SK-N-SH (cell line): Measurements from ENCODE around the gene ITIH6. TPM values are rescaled to one million over a fixed set of nuclear protein-coding genes. Genes with fewer than 3 reads are reported as not detected.
"Not testable (repeated sequence)": the region's sequence is repeated elsewhere in the genome, so short reads cannot be mapped to it uniquely, and the experiment has no call there.

Experiments
- CTCF ChIA-PET: fragments of 300-600, 350-600 bp; formaldehyde crosslinking; extraction: SDS; loops from one replicate; lab custom pipeline; 2021; lab: Yijun Ruan, JAX
- POLR2A ChIA-PET: fragments of 350-600 bp; sonication (Branson Sonifier 250); formaldehyde crosslinking; extraction: SDS; loops from one replicate; lab custom pipeline; 2020; ENCODE audit warnings: antibody characterized with exemption, inconsistent platforms; lab: Yijun Ruan, JAX
- DNase-seq: peaks from one replicate; pipeline ENCODE4 v3.0.0; 2012
- H2AFZ ChIP-seq: fragments of 200-600 bp; sonication (generic); 2 replicates; pipeline ENCODE4 v1.8.1; 2016; ENCODE audit warnings: antibody characterized with exemption, mild to moderate bottlenecking, low read depth
- H3F3A ChIP-seq: fragments of 200-600 bp; sonication (generic); replicated peaks from 2 replicates; pipeline ENCODE3; 2016; ENCODE audit warnings: antibody characterized with exemption, mild to moderate bottlenecking; ENCODE audit not compliant: insufficient read depth
- H3K27ac ChIP-seq, 2 experiments: fragments of 200-500 bp in 1 of 2; fragments of 200-600 bp in 1 of 2; sonication (Bioruptor generic) in 1 of 2; sonication (generic), shearing (Covaris generic) in 1 of 2; 2 replicates each; pipeline versions ENCODE4 v1.5.1 to v1.6.1; 2014 to 2016; ENCODE audit warnings: low read depth in 2 of 2, inconsistent platforms in 1 of 2, low read length in 1 of 2, mild to moderate bottlenecking in 1 of 2, mixed read lengths in 1 of 2
- H3K27me3 ChIP-seq: fragments of 200-600 bp; sonication (generic), shearing (Covaris generic); 2 replicates; pipeline ENCODE4 v1.6.1; 2016; ENCODE audit warnings: mixed run types; ENCODE audit not compliant: insufficient read depth
- H3K36me3 ChIP-seq, 2 experiments: fragments of 200-500 bp in 1 of 2; fragments of 200-600 bp in 1 of 2; sonication (Bioruptor generic) in 1 of 2; sonication (generic) in 1 of 2; replicated peaks in 1 of 2; 2 replicates each; pipeline versions ENCODE3 to v1.5.1; 2014 to 2016; ENCODE audit warnings: low read length in 1 of 2, mild to moderate bottlenecking in 1 of 2; ENCODE audit not compliant: insufficient read depth in 2 of 2, control insufficient read depth in 1 of 2
- H3K4me1 ChIP-seq, 2 experiments: fragments of 200-500 bp in 1 of 2; fragments of 200-600 bp in 1 of 2; sonication (Bioruptor generic) in 1 of 2; sonication (generic), shearing (Covaris generic) in 1 of 2; 2 replicates each; pipeline versions ENCODE4 v1.5.1 to v1.6.1; 2014 to 2016; ENCODE audit warnings: low read depth in 1 of 2, low read length in 1 of 2, mixed run types in 1 of 2; ENCODE audit not compliant: insufficient read depth in 2 of 2, control insufficient read depth in 1 of 2
- H3K4me2 ChIP-seq: fragments of 200-600 bp; sonication (generic), shearing (Covaris generic); 2 replicates; pipeline ENCODE4 v1.6.1; 2017; ENCODE audit warnings: mixed run types
- H3K4me3 ChIP-seq, 2 experiments: fragments of 200-500 bp in 1 of 2; fragments of 200-600 bp in 1 of 2; sonication (Bioruptor generic) in 1 of 2; sonication (generic), shearing (Covaris generic) in 1 of 2; 2 replicates each; pipeline versions ENCODE4 v1.5.1 to v1.8.1; 2014 to 2016; ENCODE audit warnings: low read depth in 2 of 2, inconsistent platforms in 1 of 2, low read length in 1 of 2, mild to moderate bottlenecking in 1 of 2, mixed read lengths in 1 of 2, moderate library complexity in 1 of 2
- H3K79me2 ChIP-seq: fragments of 200-600 bp; sonication (generic); 2 replicates; pipeline ENCODE4 v1.8.1; 2017; ENCODE audit warnings: mild to moderate bottlenecking; ENCODE audit not compliant: insufficient read depth
- H3K9ac ChIP-seq: fragments of 200-600 bp; sonication (generic); 2 replicates; pipeline ENCODE4 v1.6.1; 2017; ENCODE audit warnings: mixed run types
- H3K9me2 ChIP-seq: fragments of 200-600 bp; sonication (generic); 2 replicates; pipeline ENCODE4 v1.6.1; 2017; ENCODE audit warnings: mixed run types
- H3K9me3 ChIP-seq: fragments of 200-600 bp; sonication (generic); 2 replicates; pipeline ENCODE4 v1.6.1; 2017; ENCODE audit warnings: mixed run types, mild to moderate bottlenecking, moderate library complexity
- H4K20me1 ChIP-seq: fragments of 200-600 bp; sonication (generic); 2 replicates; pipeline ENCODE4 v1.6.1; 2017; ENCODE audit warnings: mild to moderate bottlenecking, mixed run types; ENCODE audit not compliant: insufficient read depth
- CHD2 ChIP-seq: fragments of 150-350 bp; IDR thresholded peaks from 2 replicates; pipeline ENCODE4 v1.6.1; 2018; ENCODE audit warnings: low read length; ENCODE audit not compliant: partially characterized antibody
- ELF1 ChIP-seq: IDR thresholded peaks from 2 replicates; pipeline ENCODE4 v1.4.0; 2012
- EP300 ChIP-seq, 2 experiments: IDR thresholded peaks; 2 replicates each; pipeline versions ENCODE4 v1.4.0 to v1.6.1; 2012; ENCODE audit warnings: borderline replicate concordance in 1 of 2, low read depth in 1 of 2, low read length in 1 of 2
- FOSL2 ChIP-seq: IDR thresholded peaks from 2 replicates; pipeline ENCODE4 v1.4.0; 2012; ENCODE audit warnings: low read depth, mild to moderate bottlenecking, moderate library complexity, borderline replicate concordance
- FOXJ3 ChIP-seq: sonication (generic); formaldehyde crosslinking; IDR thresholded peaks from 2 replicates; pipeline ENCODE4 v1.5.1; 2020; ENCODE audit warnings: mild to moderate bottlenecking, missing genetic modification reagents
- FOXM1 ChIP-seq: IDR thresholded peaks from 2 replicates; pipeline ENCODE4 v1.4.0; 2012; ENCODE audit warnings: low read depth, mild to moderate bottlenecking
- GATA2 ChIP-seq: sonication (generic); formaldehyde crosslinking; IDR thresholded peaks from 2 replicates; pipeline ENCODE4 v1.5.0; 2020; ENCODE audit warnings: mild to moderate bottlenecking, missing genetic modification reagents
- MEF2A ChIP-seq: IDR thresholded peaks from 2 replicates; pipeline ENCODE4 v1.4.0; 2012; ENCODE audit warnings: low read depth, borderline replicate concordance
- MXI1 ChIP-seq: IDR thresholded peaks from 2 replicates; pipeline ENCODE4 v1.6.1; 2012; ENCODE audit warnings: mild to moderate bottlenecking, low read depth, low read length, improper control_type of control experiment
- NFIC ChIP-seq: IDR thresholded peaks from 2 replicates; pipeline ENCODE4 v1.4.0; 2012; ENCODE audit warnings: borderline replicate concordance
- NRF1 ChIP-seq: IDR thresholded peaks from 2 replicates; pipeline ENCODE4 v1.6.1; 2012; ENCODE audit warnings: low read depth, mild to moderate bottlenecking, low read length
- POLR2AphosphoS5 ChIP-seq: IDR thresholded peaks from 2 replicates; pipeline ENCODE4 v1.6.1; 2012; ENCODE audit warnings: low read depth, low read length
- RCOR1 ChIP-seq: fragments of 150-350 bp; IDR thresholded peaks from 2 replicates; pipeline ENCODE4 v1.6.1; 2017; ENCODE audit warnings: antibody characterized with exemption, low read length
- RFX5 ChIP-seq: IDR thresholded peaks from 2 replicates; pipeline ENCODE4 v1.6.1; 2012; ENCODE audit warnings: mild to moderate bottlenecking, improper control_type of control experiment, low read length
- RXRA ChIP-seq: IDR thresholded peaks from 2 replicates; pipeline ENCODE4 v1.4.0; 2012; ENCODE audit warnings: low read depth, mild to moderate bottlenecking, borderline replicate concordance
- SMC3 ChIP-seq: IDR thresholded peaks from 2 replicates; pipeline ENCODE4 v1.6.1; 2012; ENCODE audit warnings: low read depth, low read length, improper control_type of control experiment
- TAF1 ChIP-seq: IDR thresholded peaks from 2 replicates; pipeline ENCODE4 v1.6.1; 2012; ENCODE audit warnings: low read depth, mild to moderate bottlenecking, low read length, moderate library complexity, borderline replicate concordance
- YY1 ChIP-seq: IDR thresholded peaks from 2 replicates; pipeline ENCODE4 v1.4.0; 2012; ENCODE audit warnings: low read depth, mild to moderate bottlenecking
- WGBS: methylation state at CpG from one replicate; pipeline ENCODE4 v1.1.6; 2017; ENCODE audit warnings: low lambda C conversion rate; 5-methylcytosine and 5-hydroxymethylcytosine counted together
- polyA plus RNA-seq, 3 experiments: library from polyadenylated mRNA; depleted of rRNA; stranded (reverse); fragments of >200 nt; gene quantifications; 2 replicates each; pipeline ENCODE4 v1.2.3, GENCODE V29; 2012
- TF ChIP-seq, protein P1 (sequence below): IDR thresholded peaks from 2 replicates; pipeline ENCODE4; 2012
- TF ChIP-seq, protein P2 (sequence below): fragments of 150-350 bp; IDR thresholded peaks from 2 replicates; pipeline ENCODE4 v1.6.1; 2017; ENCODE audit warnings: antibody characterized with exemption, low read length, low read depth, borderline replicate concordance
- TF ChIP-seq, protein P3 (sequence below): IDR thresholded peaks from 2 replicates; pipeline ENCODE4 v1.4.0; 2012; ENCODE audit warnings: low read depth

The ITIH6 gene
- polyA plus RNA-seq, 1 of the 3 experiments (the other 2 are of a cell fraction), result not detected

DNA sequence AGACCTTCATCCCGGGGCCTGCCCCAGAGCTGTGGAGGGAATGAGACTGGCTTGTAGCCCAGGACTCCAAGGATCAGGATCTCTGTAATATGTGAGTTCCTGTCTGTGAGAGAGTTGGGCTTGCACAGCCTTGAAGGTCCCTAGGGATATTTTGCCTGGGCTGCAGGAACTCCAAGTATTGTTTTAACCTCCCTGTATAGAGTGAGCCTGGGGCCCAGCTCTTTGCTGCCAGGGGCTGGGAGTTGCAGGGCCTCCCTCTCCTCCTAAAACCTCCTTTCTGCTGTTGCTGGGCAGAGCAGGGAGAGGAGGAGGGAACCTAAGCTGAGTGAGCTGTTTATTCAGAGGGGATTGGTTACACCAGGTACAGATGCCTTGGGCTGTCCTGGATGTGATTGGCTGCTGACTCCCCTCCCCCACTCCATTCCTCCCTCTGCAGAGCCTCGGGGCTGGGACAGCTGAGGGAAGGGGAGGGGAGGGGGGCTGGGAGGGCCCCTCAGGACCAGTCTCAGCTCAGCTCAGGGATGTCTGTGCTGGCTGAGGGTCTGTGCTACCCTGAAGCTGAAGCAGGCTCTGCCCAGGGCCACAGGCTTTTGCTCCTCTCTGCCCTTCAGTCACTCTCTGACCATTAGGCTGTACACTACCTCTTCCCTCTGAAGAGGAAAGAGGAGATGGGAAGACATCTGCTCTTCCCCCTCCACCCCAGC is 23.5 kb downstream of the ITIH6 start:
- H4K20me1 ChIP-seq, H3F3A ChIP-seq, H3K9me3 ChIP-seq, H3K79me2 ChIP-seq, H3K9me2 ChIP-seq, CTCF ChIA-PET, H3K9ac ChIP-seq, H3K27me3 ChIP-seq, H3K36me3 ChIP-seq, H3K4me3 ChIP-seq, H2AFZ ChIP-seq, POLR2A ChIA-PET, H3K4me2 ChIP-seq: not testable (repeated sequence)
- 0% methylated on average over 1 of the region's 2 CpGs for WGBS
- TF ChIP-seq EP300 (IDR thresholded peaks at IDR 0.05; ENCODE audit: borderline replicate concordance in 1 of 2, low read depth in 1 of 2, low read length in 1 of 2) (peak in 1 of 2 experiments; percentile 42; a peak in 1 of 4 replicates), RFX5 (peak; percentile 80; the same call in 1 of the 2 replicates)
- H3K27ac ChIP-seq, result peak overlapping the region in 1 of 2 experiments; percentile 85; a peak in 2 of 4 replicates
- peaks cover 0 to 14% of the 10 kb centered on the region in 2 experiments; a peak in 1 of 4 replicates for H3K4me1 ChIP-seq
- DNase-seq, result peak; percentile 38

DNA sequence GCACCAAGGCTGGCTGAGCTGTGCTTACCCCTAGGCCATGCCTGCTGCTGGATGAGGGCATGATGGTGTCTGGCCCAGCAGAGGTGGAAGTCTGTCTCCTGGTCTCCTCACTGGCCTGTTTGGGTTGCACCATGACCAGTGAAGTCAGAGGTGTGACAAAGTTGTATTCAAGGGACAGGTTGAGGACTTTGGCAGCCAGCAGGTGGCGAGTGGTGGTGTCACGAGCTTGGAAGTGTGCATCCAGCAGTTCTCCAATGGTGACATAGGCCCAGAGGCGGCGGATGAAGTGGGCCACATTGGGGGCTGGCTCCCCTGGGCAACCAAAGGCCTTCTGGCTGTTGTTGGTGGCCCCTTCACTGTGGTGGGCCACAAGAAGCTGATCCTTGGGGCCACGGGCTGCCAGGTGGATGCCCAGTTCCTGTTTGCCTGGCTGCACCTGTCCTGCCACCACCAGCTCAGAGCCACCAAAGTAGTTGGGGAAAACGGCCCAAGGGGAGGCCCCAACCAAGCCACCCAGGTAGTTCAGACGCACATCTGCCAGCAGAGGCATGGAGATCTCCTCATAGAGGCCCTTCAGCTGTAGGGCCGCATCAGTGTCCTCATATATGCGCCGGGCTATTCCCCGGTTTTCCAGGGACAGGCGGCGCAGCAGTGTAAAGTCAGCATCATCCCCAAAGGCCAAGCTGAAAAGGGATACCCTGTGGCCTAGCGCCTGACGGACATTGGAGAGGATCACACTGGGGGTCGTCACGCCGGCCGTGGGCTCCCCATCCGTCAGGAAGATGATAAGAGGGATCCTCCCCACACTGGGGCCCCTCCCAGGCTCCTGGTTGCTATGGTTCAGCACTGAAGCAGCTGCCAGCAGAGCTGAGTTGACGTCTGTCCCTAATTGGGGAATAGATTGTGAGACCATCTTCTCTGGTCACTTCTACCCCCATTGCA is 39.7 kb downstream of the ITIH6 start:
- Histone ChIP-seq H3K36me3 (no peaks in the 10 kb centered on the region), H3K9me2 (no peaks in the 10 kb centered on the region), H3K4me2 (no peak overlapping the region), H3K4me1 (no peaks in the 10 kb centered on the region), H3K27me3 (0 out of 2 replicates have a peak, but pooled peaks cover 4% of the 10 kb centered on the region), H3K27ac (no peak overlapping the region), H3K9ac (no peak overlapping the region), H2AFZ (no peak overlapping the region), H3K4me3 (no peak overlapping the region), H4K20me1 (no peaks in the 10 kb centered on the region), H3K9me3 (no peaks in the 10 kb centered on the region), H3F3A (no peaks in the 10 kb centered on the region), H3K79me2 (no peaks in the 10 kb centered on the region)
- WGBS, result 37% methylated on average over 5 of the region's 21 CpGs
- DNase-seq, result no peak
- CTCF ChIA-PET, result no interaction called here
- POLR2A ChIA-PET, result no interaction called here
- TF ChIP-seq, protein P1, sequence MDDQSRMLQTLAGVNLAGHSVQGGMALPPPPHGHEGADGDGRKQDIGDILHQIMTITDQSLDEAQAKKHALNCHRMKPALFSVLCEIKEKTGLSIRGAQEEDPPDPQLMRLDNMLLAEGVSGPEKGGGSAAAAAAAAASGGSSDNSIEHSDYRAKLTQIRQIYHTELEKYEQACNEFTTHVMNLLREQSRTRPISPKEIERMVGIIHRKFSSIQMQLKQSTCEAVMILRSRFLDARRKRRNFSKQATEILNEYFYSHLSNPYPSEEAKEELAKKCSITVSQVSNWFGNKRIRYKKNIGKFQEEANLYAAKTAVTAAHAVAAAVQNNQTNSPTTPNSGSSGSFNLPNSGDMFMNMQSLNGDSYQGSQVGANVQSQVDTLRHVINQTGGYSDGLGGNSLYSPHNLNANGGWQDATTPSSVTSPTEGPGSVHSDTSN, result no peak
- TF ChIP-seq, protein P2, sequence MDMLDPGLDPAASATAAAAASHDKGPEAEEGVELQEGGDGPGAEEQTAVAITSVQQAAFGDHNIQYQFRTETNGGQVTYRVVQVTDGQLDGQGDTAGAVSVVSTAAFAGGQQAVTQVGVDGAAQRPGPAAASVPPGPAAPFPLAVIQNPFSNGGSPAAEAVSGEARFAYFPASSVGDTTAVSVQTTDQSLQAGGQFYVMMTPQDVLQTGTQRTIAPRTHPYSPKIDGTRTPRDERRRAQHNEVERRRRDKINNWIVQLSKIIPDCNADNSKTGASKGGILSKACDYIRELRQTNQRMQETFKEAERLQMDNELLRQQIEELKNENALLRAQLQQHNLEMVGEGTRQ, result no peak
- TF ChIP-seq POLR2AphosphoS5 (no peak), FOXJ3 (CRISPR knock-in tag) (no peak), NRF1 (no peak), ELF1 (no peak), GATA2 (CRISPR knock-in tag) (no peak), EP300 (IDR thresholded peaks at IDR 0.05; ENCODE audit: borderline replicate concordance in 1 of 2, low read depth in 1 of 2, low read length in 1 of 2) (no peak), RXRA (no peak), CHD2 (no peak), RCOR1 (no peak), MXI1 (no peak), TAF1 (no peak), YY1 (no peak), NFIC (no peak), MEF2A (no peak), FOSL2 (no peak), SMC3 (no peak), FOXM1 (no peak)
- TF ChIP-seq, protein P3, sequence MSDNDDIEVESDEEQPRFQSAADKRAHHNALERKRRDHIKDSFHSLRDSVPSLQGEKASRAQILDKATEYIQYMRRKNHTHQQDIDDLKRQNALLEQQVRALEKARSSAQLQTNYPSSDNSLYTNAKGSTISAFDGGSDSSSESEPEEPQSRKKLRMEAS, result no peak
